Trophoblast cell (in vitro differentiated cells and primary cell): Measurements from ENCODE around the gene COL12A1.

Experiments
- DNase-seq, 2 donors: peaks; one replicate each; pipeline ENCODE4 v3.0.0-alpha.2; 2016
- H2AFZ ChIP-seq: 2 replicates; pipeline ENCODE4 v1.6.1; 2013; ENCODE audit warnings: low read length, moderate library complexity, mild to moderate bottlenecking; ENCODE audit not compliant: insufficient read depth, poor library complexity
- H2AK5ac ChIP-seq: 2 replicates; pipeline ENCODE4 v1.6.1; 2013; ENCODE audit warnings: mild to moderate bottlenecking, low read length
- H2BK120ac ChIP-seq: 2 replicates; pipeline ENCODE4 v1.6.1; 2013; ENCODE audit warnings: low read length, mild to moderate bottlenecking, moderate library complexity; ENCODE audit not compliant: insufficient read depth, poor library complexity
- H2BK12ac ChIP-seq: 2 replicates; pipeline ENCODE4 v1.6.1; 2013; ENCODE audit warnings: mild to moderate bottlenecking, low read length, moderate library complexity
- H2BK5ac ChIP-seq: 2 replicates; pipeline ENCODE4 v1.6.1; 2013; ENCODE audit warnings: low read length, low read depth, moderate library complexity, mild to moderate bottlenecking; ENCODE audit not compliant: poor library complexity
- H3K14ac ChIP-seq: 2 replicates; pipeline ENCODE4 v1.6.1; 2013; ENCODE audit warnings: mild to moderate bottlenecking, low read length
- H3K18ac ChIP-seq: 2 replicates; pipeline ENCODE4 v1.6.1; 2013; ENCODE audit warnings: mild to moderate bottlenecking, low read length
- H3K23ac ChIP-seq: 2 replicates; pipeline ENCODE4 v1.6.1; 2013; ENCODE audit warnings: low read length
- H3K27ac ChIP-seq: 2 replicates; pipeline ENCODE4 v1.5.1; 2013; ENCODE audit warnings: low read depth, mild to moderate bottlenecking, inconsistent platforms, low read length, moderate library complexity
- H3K27me3 ChIP-seq: 2 replicates; pipeline ENCODE4 v1.6.1; 2013; ENCODE audit warnings: inconsistent platforms, mild to moderate bottlenecking, low read length, moderate library complexity; ENCODE audit not compliant: insufficient read depth
- H3K36me3 ChIP-seq, 2 experiments: 1 replicate in 1 of 2; 2 replicates in 1 of 2; pipeline ENCODE4 v1.6.1; 2013; ENCODE audit warnings: low read length in 2 of 2, mild to moderate bottlenecking in 2 of 2, moderate library complexity in 1 of 2; ENCODE audit not compliant: insufficient read depth in 2 of 2, control insufficient read depth in 1 of 2
- H3K4ac ChIP-seq: 2 replicates; pipeline ENCODE4 v1.6.1; 2013; ENCODE audit warnings: low read depth, mild to moderate bottlenecking, low read length, moderate library complexity
- H3K4me1 ChIP-seq, 2 experiments: 1 replicate in 1 of 2; 2 replicates in 1 of 2; pipeline ENCODE4 v1.6.1; 2013; ENCODE audit warnings: low read length in 2 of 2, mild to moderate bottlenecking in 2 of 2, moderate library complexity in 1 of 2; ENCODE audit not compliant: insufficient read depth in 2 of 2, control insufficient read depth in 1 of 2
- H3K4me2 ChIP-seq: 2 replicates; pipeline ENCODE4 v1.6.1; 2013; ENCODE audit warnings: inconsistent platforms, mild to moderate bottlenecking, low read length, moderate library complexity
- H3K4me3 ChIP-seq: 2 replicates; pipeline ENCODE4 v1.5.1; 2013; ENCODE audit warnings: mild to moderate bottlenecking, low read depth, low read length, inconsistent platforms
- H3K79me1 ChIP-seq: one replicate; pipeline ENCODE4 v1.6.1; 2013; ENCODE audit warnings: low read length
- H3K79me2 ChIP-seq: 2 replicates; pipeline ENCODE4 v1.6.1; 2013; ENCODE audit warnings: low read length, mild to moderate bottlenecking; ENCODE audit not compliant: control insufficient read depth, insufficient read depth, poor library complexity
- H3K9ac ChIP-seq: 2 replicates; pipeline ENCODE4 v1.6.1; 2013; ENCODE audit warnings: mild to moderate bottlenecking, low read length
- H3K9me3 ChIP-seq: 2 replicates; pipeline ENCODE4 v1.6.1; 2013; ENCODE audit warnings: low read depth, mild to moderate bottlenecking, control low read depth, inconsistent platforms, low read length; ENCODE audit not compliant: insufficient read depth
- H4K12ac ChIP-seq: 2 replicates; pipeline ENCODE4 v1.6.1; 2013; ENCODE audit warnings: low read depth, mild to moderate bottlenecking, low read length, moderate library complexity
- H4K8ac ChIP-seq: 2 replicates; pipeline ENCODE4 v1.6.1; 2013; ENCODE audit warnings: low read depth, mild to moderate bottlenecking, low read length, moderate library complexity
- H4K91ac ChIP-seq: one replicate; pipeline ENCODE4 v1.6.1; 2013; ENCODE audit warnings: low read depth, mild to moderate bottlenecking, low read length, moderate library complexity
- WGBS: extraction: QIAGEN DNeasy Blood & Tissue Kit; methylation state at CpG from one replicate; pipeline ENCODE4 v1.1.7; 2013; ENCODE audit warnings: missing lambda C conversion rate; ENCODE audit not compliant: insufficient read length, insufficient coverage; ENCODE audit errors: extremely low coverage; 5-methylcytosine and 5-hydroxymethylcytosine counted together

The COL12A1 gene

DNA sequence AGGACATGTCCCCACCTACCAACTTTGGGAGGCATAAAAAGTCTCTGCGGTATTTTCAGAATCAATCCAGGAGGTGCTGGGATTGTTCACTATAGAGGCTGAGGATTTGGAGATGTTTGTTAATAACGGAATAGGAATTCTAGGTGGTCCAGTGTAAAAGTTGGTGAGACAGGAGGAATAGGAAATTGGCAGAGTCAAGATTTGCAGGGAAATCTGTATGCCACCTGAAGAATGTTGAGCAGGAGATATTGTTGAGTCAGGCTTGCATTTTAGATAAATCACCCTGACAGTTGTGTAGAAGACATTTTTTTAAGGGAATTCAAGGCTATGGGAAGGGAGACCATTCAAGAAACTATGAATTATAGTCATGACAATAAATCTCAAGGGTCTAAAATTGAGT is 124.8 kb downstream of the COL12A1 start:
- Histone ChIP-seq H3K9me3 (no peaks in the 10 kb centered on the region), H2BK12ac (no peak overlapping the region), H3K4me2 (no peak overlapping the region), H4K91ac (no peak overlapping the region), H3K23ac (no peak overlapping the region), H3K79me2 (no peaks in the 10 kb centered on the region), H3K18ac (no peak overlapping the region), H2AFZ (no peak overlapping the region), H4K12ac (no peak overlapping the region), H3K79me1 (no peaks in the 10 kb centered on the region), H3K4me1 (peaks cover 2 to 5% of the 10 kb centered on the region in 2 experiments), H3K36me3 (peaks cover 0 to 2% of the 10 kb centered on the region in 2 experiments), H2BK5ac (no peak overlapping the region), H3K9ac (no peak overlapping the region), H4K8ac (no peak overlapping the region), H3K4ac (no peak overlapping the region), H2BK120ac (no peak overlapping the region), H2AK5ac (no peak overlapping the region), H3K27ac (no peak overlapping the region), H3K14ac (no peak overlapping the region), H3K27me3 (no peaks in the 10 kb centered on the region), H3K4me3 (no peak overlapping the region)
- 100% methylated on average over 1 of the region's 2 CpGs for WGBS
- no peak for DNase-seq

DNA sequence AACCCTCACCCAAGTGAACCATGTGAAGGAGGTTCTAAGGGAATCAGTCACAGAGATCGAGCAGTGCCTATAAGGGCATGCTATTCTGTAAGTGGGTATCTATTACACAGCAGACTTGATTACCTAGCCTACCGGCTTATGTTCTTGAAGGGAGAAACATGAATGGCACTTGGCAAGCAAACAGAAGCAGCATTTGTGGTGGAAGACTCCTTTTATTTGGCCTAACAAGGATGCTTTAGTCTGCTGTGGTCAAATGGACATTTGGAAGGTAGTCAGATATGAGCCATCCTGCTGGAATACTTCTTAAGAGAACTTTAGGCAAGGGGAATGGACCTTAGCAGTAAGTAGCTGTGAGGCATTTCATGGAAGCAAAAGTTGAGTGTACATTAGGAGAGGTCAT is 126.3 kb downstream of the COL12A1 start:
- H3K36me3 ChIP-seq, result no peaks in the 10 kb centered on the region
- no peaks in the 10 kb centered on the region for H3K9me3 ChIP-seq
- H3K79me1 ChIP-seq, result no peaks in the 10 kb centered on the region
- H3K18ac ChIP-seq, result no peak overlapping the region
- no peak overlapping the region for H4K12ac ChIP-seq
- no peak overlapping the region for H3K4me3 ChIP-seq
- H3K79me2 ChIP-seq, result no peaks in the 10 kb centered on the region
- DNase-seq, result no peak
- no peak overlapping the region for H3K14ac ChIP-seq
- H2BK12ac ChIP-seq, result no peak overlapping the region
- no peak overlapping the region for H2BK120ac ChIP-seq
- no peak overlapping the region for H3K4me2 ChIP-seq
- H2BK5ac ChIP-seq, result no peak overlapping the region
- no peak overlapping the region for H3K23ac ChIP-seq
- no peaks in the 10 kb centered on the region for H3K27me3 ChIP-seq
- H3K27ac ChIP-seq, result no peak overlapping the region
- no peak overlapping the region for H3K9ac ChIP-seq
- H3K4ac ChIP-seq, result no peak overlapping the region
- WGBS, result no CpG with 5 or more reads among the region's 2 CpGs
- no peak overlapping the region for H2AFZ ChIP-seq
- H2AK5ac ChIP-seq, result no peak overlapping the region
- H4K8ac ChIP-seq, result no peak overlapping the region
- H3K4me1 ChIP-seq, result no peaks in the 10 kb centered on the region
- no peak overlapping the region for H4K91ac ChIP-seq

DNA sequence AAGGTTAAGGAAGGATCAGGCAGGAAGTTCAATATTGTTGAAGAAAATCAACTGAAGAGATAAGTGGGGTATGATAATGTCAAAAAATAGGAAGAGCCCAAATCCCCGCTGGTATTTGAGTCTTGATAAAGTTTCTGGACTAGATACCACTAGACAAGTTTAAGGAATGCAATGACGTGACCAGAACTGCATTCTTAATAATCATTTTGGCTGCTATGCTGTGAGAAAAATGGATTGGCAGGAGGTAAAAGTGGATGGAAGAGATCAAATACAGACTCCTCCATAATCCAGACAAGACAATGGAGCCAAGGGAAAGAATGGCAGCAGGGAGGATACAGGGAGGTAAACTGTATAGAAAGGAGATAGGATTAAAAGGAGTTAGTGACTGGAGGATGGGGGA is 128.2 kb downstream of the COL12A1 start:
- Histone ChIP-seq H3K27ac (no peak overlapping the region), H3K27me3 (no peaks in the 10 kb centered on the region), H2BK120ac (no peak overlapping the region), H3K36me3 (no peaks in the 10 kb centered on the region), H4K12ac (no peak overlapping the region), H3K9ac (no peak overlapping the region), H2AFZ (no peak overlapping the region), H3K4me3 (no peak overlapping the region), H3K9me3 (no peaks in the 10 kb centered on the region), H4K91ac (no peak overlapping the region), H3K4me2 (no peak overlapping the region), H2AK5ac (no peak overlapping the region), H3K79me2 (no peaks in the 10 kb centered on the region), H3K79me1 (no peaks in the 10 kb centered on the region), H2BK5ac (no peak overlapping the region), H2BK12ac (no peak overlapping the region), H3K14ac (no peak overlapping the region), H3K4me1 (no peaks in the 10 kb centered on the region), H4K8ac (no peak overlapping the region), H3K4ac (no peak overlapping the region), H3K23ac (no peak overlapping the region), H3K18ac (no peak overlapping the region)
- no CpG with 5 or more reads among the region's 2 CpGs for WGBS
- peak in 1 of 2 donors; percentile 47 for DNase-seq

DNA sequence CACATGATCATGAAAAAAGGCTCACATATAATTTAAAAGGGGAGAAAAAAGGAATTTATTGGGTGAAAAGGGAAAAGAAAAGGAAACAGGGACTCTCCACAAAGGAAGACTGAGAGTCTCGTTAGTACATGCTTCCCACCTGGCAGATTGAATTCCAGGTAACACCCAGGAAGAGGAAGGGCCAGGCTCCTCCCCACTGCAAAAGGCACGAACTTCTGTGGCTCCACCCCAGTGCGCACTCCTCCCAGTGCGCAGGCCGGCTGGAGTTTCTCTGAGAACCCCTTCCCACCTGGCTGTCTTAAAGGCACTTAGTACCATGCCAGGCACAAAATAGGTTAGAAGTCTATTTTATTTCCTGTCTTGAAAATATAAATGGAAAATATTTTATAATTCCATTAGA is 129.8 kb downstream of the COL12A1 start:
- Histone ChIP-seq H3K79me1 (no peaks in the 10 kb centered on the region), H2AFZ (no peak overlapping the region), H3K4me3 (no peak overlapping the region), H3K27ac (no peak overlapping the region), H3K79me2 (no peaks in the 10 kb centered on the region), H2BK120ac (no peak overlapping the region), H3K9me3 (no peaks in the 10 kb centered on the region), H3K14ac (no peak overlapping the region), H3K4me2 (no peak overlapping the region), H2BK12ac (no peak overlapping the region), H2BK5ac (no peak overlapping the region), H3K4ac (no peak overlapping the region), H4K91ac (no peak overlapping the region), H4K12ac (no peak overlapping the region), H3K9ac (no peak overlapping the region), H3K27me3 (no peaks in the 10 kb centered on the region), H4K8ac (no peak overlapping the region), H3K36me3 (no peaks in the 10 kb centered on the region), H3K18ac (no peak overlapping the region), H3K23ac (no peak overlapping the region), H2AK5ac (no peak overlapping the region), H3K4me1 (no peaks in the 10 kb centered on the region)
- no peak for DNase-seq
- WGBS, result no CpG with 5 or more reads among the region's 5 CpGs
